ENCODE measurements around the gene PRDM1.

PRDM1 gene

DNA sequence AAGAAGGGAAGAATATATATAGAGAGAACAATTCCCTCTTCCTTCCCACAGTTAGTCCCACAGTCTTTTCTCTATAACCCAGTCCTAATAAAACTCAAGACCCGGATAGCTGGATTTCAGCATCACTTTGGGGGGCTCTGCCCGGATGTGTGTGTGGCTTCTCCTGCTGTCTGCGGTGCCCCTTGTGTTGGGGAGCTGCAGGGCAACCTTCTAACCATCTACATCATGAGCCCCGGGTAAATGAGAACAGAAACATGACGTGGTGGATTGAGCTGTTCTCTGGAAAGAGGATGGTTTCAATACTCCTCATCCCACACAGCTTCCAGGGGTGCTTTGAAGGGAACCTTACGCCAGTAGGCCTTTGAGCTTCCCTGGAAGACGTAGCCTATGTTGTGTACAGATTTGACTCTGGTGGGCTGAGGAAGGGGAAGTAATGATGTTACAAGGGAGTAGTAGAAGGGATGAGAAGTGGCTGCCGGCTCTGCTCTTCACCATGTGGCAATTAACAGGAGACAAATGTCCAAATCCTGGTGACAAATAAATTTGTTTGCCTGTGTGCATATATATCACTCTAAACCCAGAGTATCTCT, 13.5 kb upstream of the PRDM1 start:
- DNase-seq: no peak

DNA sequence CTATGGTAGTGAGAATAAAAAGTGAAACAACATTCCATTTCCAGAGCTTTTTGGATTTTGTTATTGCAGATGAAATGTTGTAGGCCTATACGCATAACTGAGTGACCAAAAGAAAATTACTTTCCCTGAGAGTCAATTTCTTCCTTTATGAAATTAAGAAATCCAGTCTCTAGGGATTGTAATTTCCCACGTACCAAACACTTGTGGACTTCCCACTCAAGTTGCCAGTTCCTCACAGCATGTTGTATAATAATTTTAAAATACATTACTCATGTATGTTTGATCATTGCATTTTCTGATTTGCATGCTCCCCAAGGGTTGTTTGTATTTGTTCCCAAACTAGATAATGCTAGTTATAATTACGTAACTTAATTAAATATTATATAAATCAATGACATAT, 12.0 kb upstream of the PRDM1 start:
- no peak for DNase-seq

GRCh38 chr6:106076139-106076538, 10.0 kb upstream of the PRDM1 start:
- no peak for DNase-seq

DNA sequence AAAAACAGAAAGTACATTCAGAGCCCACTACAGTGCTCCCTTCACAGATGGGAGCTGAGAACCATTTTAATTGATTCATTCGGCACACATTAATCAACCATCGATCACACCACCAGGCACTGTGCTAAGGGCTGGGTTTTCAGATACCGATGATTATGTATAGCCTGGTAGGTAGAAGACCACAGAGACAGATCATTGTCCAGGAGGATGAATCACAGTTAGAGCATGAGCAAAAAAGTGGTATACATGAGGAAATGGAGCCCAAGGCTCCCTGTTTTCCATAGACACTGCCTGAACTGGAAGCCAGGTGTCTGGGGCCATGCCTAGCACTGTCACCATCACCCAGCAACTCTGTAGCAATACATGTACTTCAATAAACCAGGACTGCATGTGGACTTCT, 9.0 kb upstream of the PRDM1 start:
- no peak for DNase-seq

- DNase-seq: no peak
These were observed 8.3 kb upstream of the PRDM1 start for GRCh38 chr6:106077881-106078280.

DNA sequence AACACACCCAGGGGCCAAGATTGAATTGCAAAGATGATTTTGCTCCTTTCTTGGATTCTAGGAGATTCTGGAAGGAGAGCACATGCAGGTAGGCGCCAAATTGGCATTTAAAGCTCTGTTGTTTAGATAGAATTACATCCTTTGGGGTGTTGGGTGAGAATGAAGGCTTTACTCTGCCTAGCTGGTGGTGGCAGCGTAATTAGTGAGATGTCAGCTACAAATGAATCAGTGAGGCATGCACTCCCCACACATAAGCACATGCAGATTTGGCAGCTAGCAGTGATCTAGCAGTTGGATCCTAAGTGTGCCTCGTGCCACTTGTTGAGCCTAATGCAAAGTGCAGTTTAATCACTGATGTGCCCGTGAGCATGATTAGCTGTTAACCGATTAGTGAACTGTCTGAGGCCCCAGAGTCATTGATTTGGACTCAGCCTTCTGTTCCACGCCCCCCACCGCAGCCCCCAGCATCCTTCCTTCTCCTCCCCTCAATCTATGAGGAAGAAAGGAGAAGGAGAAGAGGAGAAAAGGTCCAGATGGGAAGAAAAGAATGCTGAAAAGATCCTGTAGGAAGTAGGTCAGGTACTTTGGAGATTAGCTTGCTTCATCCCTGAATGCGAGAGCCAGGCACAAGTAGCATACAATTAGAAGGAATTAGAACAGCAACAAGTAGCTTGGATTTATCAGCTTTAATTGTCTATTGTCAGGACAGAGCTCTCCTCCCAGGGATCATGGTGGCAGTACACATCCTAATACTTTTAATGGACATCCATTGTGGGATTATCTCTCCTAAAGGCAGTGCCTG, 6.0 kb upstream of the PRDM1 start:
- no peak for DNase-seq

DNA sequence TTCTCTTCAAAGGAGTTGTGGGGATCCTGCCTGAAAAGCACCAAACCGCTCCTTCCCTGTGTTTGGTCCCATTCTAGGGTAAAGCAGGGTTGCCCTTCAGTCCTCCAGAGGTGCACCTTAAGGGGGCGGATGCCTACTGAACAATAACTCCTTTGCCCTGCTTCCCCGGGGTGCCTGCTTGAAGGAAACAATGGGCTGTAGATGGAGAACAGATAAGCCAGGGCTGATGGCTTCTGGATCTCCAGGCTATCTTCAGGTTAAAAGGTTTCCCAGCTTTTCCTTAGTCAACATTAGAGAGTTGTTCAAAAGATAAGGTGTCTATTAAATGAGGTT, 5.4 kb upstream of the PRDM1 start:
- no peak for DNase-seq

- DNase-seq: no peak
These were observed 4.4 kb upstream of the PRDM1 start for GRCh38 chr6:106081715-106082114.

DNA sequence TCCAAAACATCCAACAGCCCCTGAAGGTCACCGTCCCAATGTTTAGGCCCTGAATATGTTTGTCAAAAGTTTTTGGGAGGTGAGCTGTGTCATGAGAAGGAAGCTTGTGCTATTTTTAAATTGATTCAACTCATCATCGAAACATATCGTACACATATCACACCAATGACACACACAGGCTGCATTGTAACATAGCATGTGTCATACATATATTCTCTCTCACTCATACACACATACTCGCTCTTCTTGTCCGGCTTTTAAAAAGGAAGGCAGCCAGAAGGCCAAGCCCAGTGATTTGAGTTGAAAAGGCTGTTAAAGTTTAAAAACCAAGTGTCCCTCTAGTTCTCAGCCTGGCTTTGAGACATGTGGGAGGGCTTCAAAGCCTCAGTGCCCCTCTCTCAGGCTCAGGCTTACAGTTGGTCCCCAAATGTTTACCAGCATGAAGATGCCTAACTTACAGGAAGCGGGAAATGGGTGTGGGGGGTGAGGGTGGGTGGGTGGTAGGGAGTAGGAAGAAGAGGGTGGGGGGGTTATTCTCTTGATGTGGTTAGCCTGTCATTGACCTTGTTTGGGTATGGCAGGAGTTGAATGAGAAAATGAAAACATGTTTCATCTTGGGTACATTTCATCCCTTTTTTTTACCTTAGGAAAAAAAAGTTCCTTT, 3.3 kb upstream of the PRDM1 start:
- DNase-seq: no peak

- DNase-seq: peak; percentile 30
These were observed 2.5 kb upstream of the PRDM1 start for GRCh38 chr6:106083618-106084017.

GRCh38 chr6:106084106-106084988, 1.8 kb upstream of the PRDM1 start:
- DNase-seq: no peak

- DNase-seq: no peak
These were observed 996 bp upstream of the PRDM1 start for GRCh38 chr6:106084989-106085691.

GRCh38 chr6:106085692-106085983, 498 bp upstream of the PRDM1 start:
- no peak for DNase-seq

GRCh38 chr6:106086814-106087175, 659 bp downstream of the PRDM1 start:
- DNase-seq: no peak

DNA sequence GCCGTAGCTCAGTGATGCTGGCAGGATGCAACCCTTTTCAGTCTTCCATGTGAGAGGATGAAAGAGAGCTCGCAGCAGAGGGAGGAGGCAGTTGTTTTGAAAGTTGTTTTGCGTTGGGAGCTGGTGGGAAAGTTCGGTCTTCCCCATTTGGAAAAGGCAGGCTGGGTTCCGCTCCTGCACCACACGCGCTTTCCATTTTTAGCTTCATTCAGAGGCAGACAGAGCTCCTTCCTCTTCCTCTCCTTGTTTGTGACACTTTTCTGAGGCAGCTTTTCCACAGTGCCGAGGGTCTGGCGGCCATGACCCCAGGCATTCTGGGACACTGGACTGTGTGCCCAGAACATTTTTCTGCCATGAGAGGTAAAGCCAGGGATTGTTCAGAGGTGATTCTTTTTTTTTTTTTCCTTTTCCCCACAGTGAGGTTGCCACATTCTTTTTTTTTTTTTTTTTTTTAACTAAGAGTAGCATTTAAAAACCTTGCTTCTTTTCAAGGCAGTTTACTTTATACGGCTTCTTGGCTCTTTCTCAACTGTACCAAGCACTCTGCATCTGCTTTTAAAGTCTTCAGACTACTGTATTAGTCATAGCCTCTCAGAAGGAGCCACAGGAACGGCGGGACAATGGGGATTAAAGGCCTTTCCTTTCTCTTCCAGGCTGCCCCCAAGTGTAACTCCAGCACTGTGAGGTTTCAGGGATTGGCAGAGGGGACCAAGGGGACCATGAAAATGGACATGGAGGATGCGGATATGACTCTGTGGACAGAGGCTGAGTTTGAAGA, 1.6 kb downstream of the PRDM1 start:
- DNase-seq: no peak

DNA sequence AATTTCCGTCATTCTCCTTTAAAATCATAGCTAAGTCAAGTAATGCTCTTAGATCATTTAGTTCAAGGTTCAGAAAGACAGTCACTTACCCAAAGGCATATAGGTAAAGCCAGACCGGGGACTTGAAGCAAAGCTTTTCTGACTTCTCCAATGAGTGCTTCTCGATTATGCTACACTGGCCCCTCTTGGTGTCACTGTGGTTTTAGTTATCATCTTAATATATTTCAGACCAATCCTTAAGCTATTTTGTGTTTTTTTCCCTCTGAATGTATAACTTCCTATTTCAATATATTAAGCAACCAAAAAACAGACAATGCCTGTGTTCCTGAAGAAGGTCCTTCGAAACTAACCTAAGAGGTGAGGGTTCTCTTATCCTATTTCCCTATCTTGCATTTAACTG, 3.9 kb downstream of the PRDM1 start:
- no peak for DNase-seq

DNA sequence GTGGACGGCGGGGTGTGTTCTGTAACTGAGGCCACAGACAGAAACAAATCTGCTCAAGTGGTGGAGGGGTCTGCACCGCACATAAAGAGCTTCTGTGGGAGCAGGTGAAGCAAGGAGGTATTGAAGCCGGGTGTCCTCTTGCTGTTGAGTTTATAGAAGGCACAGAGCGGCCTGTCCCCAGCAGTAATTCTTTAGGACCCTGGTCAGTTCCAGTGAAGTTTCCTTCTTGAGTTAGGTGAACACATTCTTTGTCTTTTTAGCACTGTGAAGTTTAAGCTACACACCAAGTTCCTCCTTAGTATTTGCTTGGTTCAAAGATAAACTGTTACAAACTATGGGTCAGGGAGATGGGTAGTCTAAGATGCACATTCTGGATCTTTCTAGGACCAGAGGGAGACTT, 6.1 kb downstream of the PRDM1 start:
- no peak for DNase-seq

GRCh38 chr6:106094261-106094963, 8.3 kb downstream of the PRDM1 start:
- no peak for DNase-seq

DNA sequence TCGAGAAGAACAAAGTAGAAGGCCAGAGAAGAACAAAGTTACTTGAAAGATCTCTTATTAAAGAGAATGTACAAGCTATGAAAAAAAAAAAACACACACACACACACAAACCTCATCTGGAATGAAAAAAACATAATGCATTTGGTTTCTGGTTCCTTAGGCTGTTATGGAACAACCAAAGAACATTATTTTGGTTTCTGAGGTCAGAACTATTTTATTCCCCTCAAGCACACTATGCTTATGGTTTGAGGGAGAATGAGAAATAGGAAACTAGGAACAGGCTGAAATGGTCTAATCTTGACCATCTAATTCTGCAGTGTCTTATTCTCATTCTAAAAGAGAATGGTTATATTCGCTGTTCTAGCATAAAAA, 8.8 kb downstream of the PRDM1 start:
- no peak for DNase-seq

DNA sequence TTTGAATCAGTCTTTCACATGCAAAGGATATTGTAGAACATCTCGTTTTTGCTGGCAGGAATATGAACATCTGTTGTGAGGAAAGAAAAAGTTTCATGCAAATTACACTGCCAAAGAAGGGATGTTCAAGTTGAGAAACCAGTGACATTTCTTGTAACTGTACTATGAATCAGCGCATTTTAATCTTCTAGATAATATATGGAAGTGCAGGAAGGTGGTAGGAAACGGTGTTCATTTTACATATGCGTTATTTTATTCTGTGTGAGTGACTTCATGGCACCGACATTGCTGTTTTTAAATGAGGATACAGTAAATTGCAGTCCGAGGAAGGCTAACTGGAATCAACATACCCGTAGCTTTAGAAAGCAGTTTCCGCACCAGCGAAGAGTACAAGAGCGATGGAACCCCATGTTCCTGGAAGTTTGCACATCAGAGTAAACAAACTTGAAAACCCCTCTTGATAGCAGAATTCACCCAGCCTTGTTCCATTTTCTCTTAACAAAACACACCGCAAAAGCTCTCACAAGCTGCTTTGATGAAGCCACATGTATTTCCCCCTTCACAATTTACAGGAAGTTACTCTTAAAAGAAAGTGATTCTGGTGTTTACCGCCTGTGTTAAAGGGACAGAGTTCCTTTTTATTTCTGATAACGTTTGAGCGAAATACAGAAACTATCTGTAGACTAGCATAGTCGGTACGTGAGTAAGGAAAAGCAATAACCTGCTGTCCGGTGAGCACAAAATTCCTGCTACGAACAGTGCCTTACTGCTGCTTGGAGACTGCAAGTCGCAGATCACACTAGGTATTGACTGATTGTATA, 11.5 kb downstream of the PRDM1 start:
- peak; percentile 39 for DNase-seq

All from stimulated activated naive CD4-positive, alpha-beta T cell treated with Interleukin-2 at 50 U/mL for 16 hours (primary cell).